Muscle of leg (tissue), 11 donors: ENCODE data around the gene SULF2. TPM values are rescaled to one million over a fixed set of nuclear protein-coding genes. Genes with fewer than 3 reads are reported as not detected.

Experiments used
- DNase-seq: peaks from one replicate; pipeline ENCODE4 v3.0.0; 2013
- H3K27ac ChIP-seq: one replicate; pipeline ENCODE4 v1.5.1; 2013; ENCODE audit warnings: mild to moderate bottlenecking, low read length, control low read depth
- H3K27me3 ChIP-seq: one replicate; pipeline ENCODE4 v1.6.1; 2013; ENCODE audit warnings: low read length; ENCODE audit not compliant: control insufficient read depth, insufficient read depth
- H3K36me3 ChIP-seq: one replicate; pipeline ENCODE4 v1.6.1; 2013; ENCODE audit warnings: low read length; ENCODE audit not compliant: control insufficient read depth, insufficient read depth
- H3K4me1 ChIP-seq: one replicate; pipeline ENCODE4 v1.6.1; 2013; ENCODE audit warnings: low read length; ENCODE audit not compliant: control insufficient read depth, insufficient read depth
- H3K4me3 ChIP-seq: one replicate; pipeline ENCODE4 v1.5.1; 2013; ENCODE audit warnings: low read length, control low read depth
- H3K9me3 ChIP-seq: replicated peaks from 2 replicates; pipeline ENCODE4 v1.6.1; 2013; ENCODE audit warnings: low read depth, low read length; ENCODE audit not compliant: control insufficient read depth
- WGBS: methylation state at CpG from one replicate; pipeline ENCODE4 v1.1.5; 2013; ENCODE audit warnings: missing lambda C conversion rate; ENCODE audit not compliant: insufficient coverage; 5-methylcytosine and 5-hydroxymethylcytosine counted together
- polyA plus RNA-seq, 8 donors: library from polyadenylated mRNA; unstranded; fragments of 120-200 nt; gene quantifications; one replicate each; pipeline versions ENCODE4 v1.2.1 to v1.2.3, GENCODE V29; 2013; ENCODE audit warnings: inconsistent platforms in 1 of 8, low replicate concordance in 1 of 8; ENCODE audit not compliant: insufficient read length in 8 of 8, insufficient read depth in 1 of 8
- total RNA-seq: library from RNA; stranded (reverse); fragments of 120-200 nt; gene quantifications from one replicate; pipeline ENCODE4 v1.2.4, GENCODE V29; 2013

The SULF2 gene
- total and polyA plus RNA-seq, 9 donors: 31.6 to 121 (median 56.4) TPM

DNA sequence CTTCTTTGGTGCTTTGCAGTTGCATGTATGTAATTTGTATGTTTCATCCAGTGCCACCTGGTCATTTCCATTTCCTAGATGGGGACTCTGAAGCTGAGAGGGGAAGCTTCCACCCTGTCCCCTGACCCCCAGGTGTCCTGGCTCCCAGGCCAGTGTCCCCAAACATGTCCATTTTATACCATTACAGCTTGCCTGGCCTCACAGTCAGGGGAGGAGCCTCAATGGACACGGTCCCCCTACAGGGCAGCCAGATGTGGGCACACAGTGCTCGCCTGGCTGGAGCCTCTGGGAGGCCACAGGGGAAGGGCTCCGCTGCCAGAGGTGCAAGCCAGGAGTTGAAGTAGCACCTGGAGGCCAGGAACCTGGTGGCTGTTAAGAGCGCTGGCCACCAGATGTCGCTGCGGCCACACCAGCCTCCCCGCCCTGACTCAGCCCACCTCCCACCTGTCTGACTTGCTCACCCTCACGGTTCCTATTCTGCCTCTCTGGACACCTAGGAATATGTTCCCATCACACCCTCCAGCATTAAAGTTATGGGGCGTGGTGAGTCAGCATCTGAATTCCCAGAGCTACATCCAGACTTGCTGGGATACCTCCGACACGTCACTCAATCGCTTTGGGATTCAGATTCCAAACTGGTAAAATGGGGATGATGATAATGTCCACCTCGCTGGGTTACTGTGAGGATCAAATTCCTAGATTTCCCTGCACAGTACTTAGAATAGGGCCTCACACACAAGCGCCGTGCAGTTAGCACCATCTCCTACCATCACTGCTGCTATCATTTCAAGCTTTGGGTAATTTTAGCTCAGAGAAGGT is 107.4 kb downstream of the SULF2 start:
- peak; percentile 47 for DNase-seq

DNA sequence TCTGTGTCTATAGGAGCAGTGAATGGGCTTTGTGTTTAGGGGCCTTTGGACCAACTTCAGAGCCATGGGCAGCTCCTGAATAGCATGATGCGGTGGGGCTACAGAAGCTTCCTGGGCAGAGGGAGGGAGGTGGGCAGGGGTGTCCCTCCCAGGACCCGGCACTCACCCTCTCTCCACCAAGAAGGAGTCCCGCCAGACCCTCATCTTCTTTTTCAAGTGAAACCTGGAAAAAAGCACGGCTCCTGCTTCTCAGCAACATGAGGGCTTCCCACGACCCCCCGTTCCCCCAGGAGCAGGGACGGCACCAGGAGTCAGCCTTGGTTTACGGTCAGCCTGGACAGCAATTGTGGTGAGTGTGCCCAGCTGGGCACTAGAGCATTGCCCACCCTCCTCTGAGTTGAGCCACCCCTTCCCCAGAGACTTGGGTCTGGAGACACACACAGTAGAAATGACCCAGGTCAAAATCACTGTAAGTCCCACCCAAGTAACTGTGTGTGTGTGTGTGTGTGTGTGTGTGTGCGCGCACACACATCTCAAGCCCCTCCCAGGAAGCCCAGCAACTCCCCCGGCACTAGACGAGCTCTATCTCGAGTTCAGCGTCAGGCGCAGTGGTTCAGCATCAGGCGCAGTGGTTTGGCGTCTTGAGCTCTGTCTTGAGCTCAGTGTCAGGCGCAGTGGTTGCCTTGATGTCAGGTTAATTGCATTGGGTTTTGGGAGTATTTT is 108.2 kb downstream of the SULF2 start:
- Histone ChIP-seq H3K27me3 (no peaks in the 10 kb centered on the region), H3K4me3 (no peak overlapping the region), H3K9me3 (no peaks in the 10 kb centered on the region), H3K27ac (no peak overlapping the region), H3K4me1 (peaks cover 3% of the 10 kb centered on the region), H3K36me3 (peaks cover 3% of the 10 kb centered on the region)
- DNase-seq: no peak
- 93% methylated on average over 7 of the region's 18 CpGs for WGBS

More for the DNA sequence above, 107.4 kb downstream of the SULF2 start:
- Histone ChIP-seq H3K9me3 (no peaks in the 10 kb centered on the region), H3K4me1 (peaks cover 11% of the 10 kb centered on the region), H3K36me3 (peaks cover 3% of the 10 kb centered on the region), H3K4me3 (no peak overlapping the region), H3K27ac (no peak overlapping the region), H3K27me3 (no peaks in the 10 kb centered on the region)
- 9% methylated on average over 8 of the region's 15 CpGs for WGBS

DNA sequence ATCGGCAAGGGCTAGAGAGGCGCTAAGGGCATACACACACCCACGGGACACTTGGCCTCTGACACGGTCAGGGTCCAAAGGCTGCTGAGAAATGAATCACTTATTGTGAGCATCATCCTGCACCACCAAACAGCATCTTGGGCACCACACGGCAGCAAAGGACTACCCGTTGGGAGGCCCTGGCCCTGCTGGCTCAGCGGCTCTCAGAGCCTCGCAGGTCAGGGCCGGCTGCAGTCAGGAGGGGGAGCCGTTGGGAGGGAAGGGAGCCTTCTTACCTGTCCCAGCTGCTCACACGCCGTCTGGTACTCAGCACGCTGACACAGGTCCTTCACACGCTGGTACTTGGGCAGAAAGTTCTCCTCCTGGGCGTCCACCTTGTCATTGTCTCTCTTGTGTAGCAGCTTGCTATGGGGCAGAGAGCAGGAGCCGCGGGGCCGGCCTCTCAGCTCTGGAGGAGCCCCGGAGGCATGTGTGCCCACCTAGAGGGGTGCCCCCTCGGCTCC is 109.0 kb downstream of the SULF2 start:
- Histone ChIP-seq H3K4me1 (no peaks in the 10 kb centered on the region), H3K9me3 (no peaks in the 10 kb centered on the region), H3K27me3 (no peaks in the 10 kb centered on the region), H3K27ac (no peak overlapping the region), H3K4me3 (no peak overlapping the region), H3K36me3 (peaks cover 3% of the 10 kb centered on the region)
- no peak for DNase-seq
- 77% methylated on average over 19 of the region's 20 CpGs for WGBS

DNA sequence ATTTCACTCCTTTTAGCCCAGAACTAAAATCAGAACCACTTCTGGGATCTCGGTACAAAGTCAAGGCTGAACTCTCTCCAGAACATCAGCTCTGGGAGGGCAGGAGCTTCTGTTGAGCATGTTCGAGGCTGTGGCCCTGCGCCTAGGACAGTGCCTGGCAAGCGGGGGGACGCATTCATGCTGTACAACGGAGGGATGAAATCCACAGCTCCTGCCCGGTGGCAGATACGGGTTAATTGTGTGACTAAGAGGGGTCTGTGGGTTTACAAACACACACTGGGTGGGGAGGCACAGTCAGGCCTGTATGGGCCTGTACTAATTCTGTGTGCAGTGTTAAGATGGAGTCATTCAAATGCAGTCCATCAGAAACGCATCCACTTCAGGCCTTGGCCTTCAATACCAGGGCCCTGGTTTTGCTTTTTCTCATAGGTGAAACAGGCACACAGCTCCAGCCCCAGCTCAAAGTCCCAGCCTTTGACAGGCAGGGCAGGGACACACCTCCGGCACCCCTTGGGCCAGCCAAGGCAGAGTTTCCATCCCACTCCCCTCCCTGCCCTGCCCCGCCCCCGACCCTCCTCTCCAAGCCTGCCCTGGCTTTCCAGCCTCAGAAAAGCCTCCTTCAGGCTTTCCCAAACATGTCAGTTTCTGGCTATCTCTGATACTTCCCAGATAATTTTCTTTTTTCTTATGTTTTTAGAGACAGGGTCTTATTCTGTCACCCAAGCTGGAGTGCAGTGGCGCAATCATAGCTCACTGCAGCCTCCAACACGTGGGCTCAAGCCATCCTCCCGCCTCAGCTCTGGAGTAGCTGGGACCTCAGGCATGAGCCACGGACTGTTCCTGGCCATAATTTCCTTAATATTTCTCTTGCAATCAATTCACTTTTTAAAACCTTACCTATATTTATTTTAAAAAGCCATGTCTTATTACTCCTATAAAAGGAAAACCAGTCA is 109.8 kb downstream of the SULF2 start:
- Histone ChIP-seq H3K9me3 (no peaks in the 10 kb centered on the region), H3K27me3 (no peaks in the 10 kb centered on the region), H3K27ac (no peak overlapping the region), H3K4me1 (no peaks in the 10 kb centered on the region), H3K36me3 (peaks cover 3% of the 10 kb centered on the region), H3K4me3 (no peak overlapping the region)
- 86% methylated on average over 13 of the region's 16 CpGs for WGBS
- DNase-seq: no peak

DNA sequence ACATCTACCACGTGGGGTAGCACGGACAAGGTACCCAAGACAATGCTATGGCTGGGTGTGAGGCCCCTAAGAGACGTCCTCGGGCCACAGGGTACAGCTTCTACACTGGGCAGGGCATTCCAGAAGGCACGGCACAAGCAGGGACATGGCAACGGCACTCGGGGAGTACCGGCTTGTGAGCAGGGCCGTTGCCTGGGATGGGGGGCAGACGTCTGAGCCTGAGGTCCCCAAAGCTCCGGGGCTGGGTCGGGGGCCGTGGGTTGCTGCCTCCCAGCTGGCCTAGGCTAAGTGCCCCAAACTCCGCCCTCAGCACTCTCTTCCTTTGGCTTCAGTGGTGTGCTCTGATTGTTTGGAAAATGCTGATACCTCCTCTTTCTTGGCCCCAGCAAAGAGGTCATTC is 110.6 kb downstream of the SULF2 start:
- WGBS: 94% methylated on average over 9 of the region's 14 CpGs
- Histone ChIP-seq H3K4me3 (no peak overlapping the region), H3K27me3 (no peaks in the 10 kb centered on the region), H3K4me1 (no peaks in the 10 kb centered on the region), H3K36me3 (peaks cover 3% of the 10 kb centered on the region), H3K27ac (no peak overlapping the region), H3K9me3 (no peaks in the 10 kb centered on the region)
- DNase-seq: no peak

DNA sequence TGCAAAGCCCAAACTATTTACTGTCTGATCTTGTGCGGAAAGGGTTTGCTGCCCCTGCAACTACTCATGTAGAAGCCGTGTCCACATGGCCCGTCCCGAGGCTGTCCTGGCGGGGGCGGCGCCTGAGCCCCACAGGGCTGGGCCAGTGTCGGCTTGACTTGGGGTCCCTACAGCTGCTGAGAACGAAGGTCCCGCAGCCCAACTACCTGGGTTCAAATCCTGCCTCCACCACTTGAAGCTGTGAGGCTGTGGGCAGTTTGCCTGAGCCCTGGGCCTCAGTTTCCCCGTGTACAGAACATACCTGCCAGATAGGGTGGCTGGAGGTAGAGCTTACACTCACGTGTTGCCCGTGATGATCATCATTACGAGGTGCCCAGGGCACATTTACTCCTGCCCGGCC is 111.1 kb downstream of the SULF2 start:
- Histone ChIP-seq H3K36me3 (peaks cover 3% of the 10 kb centered on the region), H3K9me3 (no peaks in the 10 kb centered on the region), H3K27me3 (peaks cover 3% of the 10 kb centered on the region), H3K4me3 (no peak overlapping the region), H3K4me1 (no peaks in the 10 kb centered on the region), H3K27ac (no peak overlapping the region)
- no peak for DNase-seq
- whole genome bisulfite sequencing: 93% methylated on average over 14 of the region's 15 CpGs

DNA sequence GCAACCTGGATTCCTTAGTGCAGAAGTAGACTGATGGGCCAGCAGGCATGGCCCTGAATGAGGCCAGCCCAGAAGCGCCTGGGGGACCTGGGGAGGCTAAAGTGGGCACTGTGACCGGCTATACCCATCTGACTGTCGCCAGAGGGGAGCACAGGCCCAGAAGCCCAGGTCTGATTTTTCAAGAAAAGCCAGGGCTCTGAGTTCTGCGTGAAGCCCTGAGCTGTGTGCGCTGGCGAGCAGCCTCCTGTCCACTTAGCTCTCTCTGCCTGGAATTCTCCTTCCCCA is 111.7 kb downstream of the SULF2 start:
- Histone ChIP-seq H3K4me1 (no peaks in the 10 kb centered on the region), H3K27ac (no peak overlapping the region), H3K4me3 (no peak overlapping the region), H3K9me3 (no peaks in the 10 kb centered on the region), H3K36me3 (peaks cover 6% of the 10 kb centered on the region), H3K27me3 (peaks cover 3% of the 10 kb centered on the region)
- 89% methylated on average over 6 of the region's 6 CpGs for WGBS
- DNase-seq: no peak

DNA sequence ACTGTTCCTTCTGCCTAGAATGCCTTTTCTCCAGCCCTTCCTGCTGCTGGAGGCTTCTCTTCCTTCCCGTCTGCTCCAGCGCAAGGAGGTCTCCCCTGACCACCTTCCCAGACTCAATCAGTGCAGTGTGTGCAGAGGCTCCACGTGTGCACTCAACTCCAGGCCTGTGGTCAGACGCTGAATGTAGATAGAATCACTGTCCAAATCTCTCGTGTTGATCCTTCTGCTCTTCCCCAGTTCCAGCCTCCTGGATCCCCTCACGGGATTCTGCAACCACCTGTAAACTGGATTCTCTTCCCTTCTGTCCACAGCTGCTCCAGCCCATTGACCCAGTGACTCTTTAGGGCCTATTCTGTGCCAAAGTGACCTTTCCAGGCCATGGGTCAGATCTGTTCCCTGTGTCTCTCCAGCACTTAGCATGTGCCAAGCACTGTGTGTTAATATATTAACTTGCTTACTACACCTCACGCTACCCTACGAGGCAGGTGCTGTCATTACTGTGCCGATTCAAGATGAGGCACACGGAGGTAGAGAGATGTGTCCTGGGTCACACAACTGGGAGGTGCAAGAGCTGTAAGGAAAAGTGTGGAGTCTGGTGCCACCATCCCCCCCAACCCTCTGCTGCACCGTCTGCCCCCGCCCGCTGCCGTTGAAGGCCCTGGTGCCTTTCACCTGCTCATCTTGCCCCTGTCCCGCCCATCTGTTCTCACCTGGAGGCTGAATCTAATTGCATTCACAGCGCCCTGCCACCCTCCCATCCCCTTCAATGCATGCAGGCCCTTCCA is 112.2 kb downstream of the SULF2 start:
- Histone ChIP-seq H3K27me3 (peaks cover 3% of the 10 kb centered on the region), H3K36me3 (peaks cover 12% of the 10 kb centered on the region), H3K4me1 (no peaks in the 10 kb centered on the region), H3K27ac (no peak overlapping the region), H3K4me3 (no peak overlapping the region), H3K9me3 (no peaks in the 10 kb centered on the region)
- no peak for DNase-seq
- WGBS: 77% methylated on average over 11 of the region's 16 CpGs

DNA sequence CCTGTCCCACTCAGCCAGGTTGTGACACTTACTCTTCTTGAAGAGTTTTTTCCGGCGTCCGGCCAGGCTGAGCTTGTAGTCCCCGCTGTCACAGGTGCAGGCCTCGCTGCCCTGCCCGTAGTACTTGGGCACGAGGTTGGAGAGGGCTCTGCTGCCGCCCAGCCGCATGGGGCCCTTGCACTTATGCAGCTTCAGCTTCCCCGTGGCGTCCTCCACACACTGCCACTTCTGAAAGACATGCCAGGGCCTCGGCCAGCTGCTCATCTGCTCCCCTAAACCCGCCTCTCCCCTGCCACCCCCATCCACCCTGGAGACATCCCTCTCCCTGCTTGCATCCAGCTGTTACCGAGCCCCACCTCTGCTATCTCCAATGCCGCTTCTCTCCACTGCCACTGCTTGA is 113.1 kb downstream of the SULF2 start:
- H3K27me3 ChIP-seq: peaks cover 3% of the 10 kb centered on the region
- H3K27ac ChIP-seq: no peak overlapping the region
- no peaks in the 10 kb centered on the region for H3K4me1 ChIP-seq
- no peak overlapping the region for H3K4me3 ChIP-seq
- H3K9me3 ChIP-seq: no peaks in the 10 kb centered on the region
- WGBS: 87% methylated on average over 15 of the region's 15 CpGs
- H3K36me3 ChIP-seq: peaks cover 16% of the 10 kb centered on the region
- no peak for DNase-seq
